Fibroblast of the aortic adventitia (primary cell): Measurements from ENCODE around the gene GALNS. TPM values are rescaled to one million over a fixed set of nuclear protein-coding genes. Genes with fewer than 3 reads are reported as not detected.

ENCODE experiments used
- DNase-seq: peaks from one replicate; pipeline ENCODE4 v3.0.0-alpha.2; 2010; ENCODE audit warnings: low read depth
- H3K4me3 ChIP-seq: 2 replicates; pipeline ENCODE4 v1.5.1; 2011; ENCODE audit warnings: low read depth, mild to moderate bottlenecking, control low read depth, low read length, moderate library complexity
- CTCF ChIP-seq: IDR thresholded peaks from 2 replicates; pipeline ENCODE4 v1.5.1; 2011; ENCODE audit warnings: mild to moderate bottlenecking, low read length, control low read depth, inconsistent platforms; ENCODE audit not compliant: insufficient read depth
- total RNA-seq: library from RNA; depleted of rRNA; stranded (reverse); fragments of >200 nt; gene quantifications from 2 replicates; pipeline ENCODE4 v1.2.3, GENCODE V29; 2012; ENCODE audit warnings: low replicate concordance

The GALNS gene
- total RNA-seq, 1 donor, result 22.5 TPM

DNA sequence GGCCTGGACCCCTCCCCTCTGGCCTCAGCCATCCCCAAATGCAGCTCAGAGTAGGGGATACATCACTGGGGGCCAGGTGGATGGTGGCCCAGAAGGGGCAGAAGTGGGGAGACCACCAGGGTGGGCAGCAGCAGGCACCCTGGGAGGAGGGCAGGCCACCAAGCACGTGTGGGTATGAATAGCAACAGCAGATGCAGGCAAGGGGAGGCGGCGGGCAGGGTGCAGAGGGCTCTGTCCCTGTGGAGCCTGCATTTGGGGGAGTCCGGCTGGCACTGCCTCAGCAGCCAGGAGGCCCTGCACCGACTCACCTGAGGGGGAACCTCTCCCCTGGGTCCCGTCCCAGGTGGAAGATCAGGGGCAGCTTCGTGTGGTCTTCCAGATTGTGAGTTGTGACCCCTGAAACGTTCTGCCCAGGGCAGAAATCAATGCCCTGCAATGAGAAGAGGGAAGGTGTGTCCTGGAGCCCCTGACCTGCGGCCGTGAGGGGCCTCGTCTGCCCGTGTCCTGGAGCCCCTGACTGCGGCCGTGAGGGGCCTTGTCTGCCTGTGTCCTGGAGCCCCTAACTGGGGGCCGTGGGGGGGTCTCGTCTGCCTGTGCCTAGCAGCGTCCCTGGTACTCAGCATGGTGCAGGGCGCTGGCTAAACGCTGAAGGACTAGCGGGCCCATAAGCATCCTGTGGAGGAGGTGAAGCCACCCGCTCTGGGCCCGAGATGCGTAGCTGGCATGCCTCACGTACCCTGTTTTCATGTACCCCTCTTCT is 34.3 kb downstream of the GALNS start:
- DNase-seq, result no peak
- no peak for TF ChIP-seq CTCF

DNA sequence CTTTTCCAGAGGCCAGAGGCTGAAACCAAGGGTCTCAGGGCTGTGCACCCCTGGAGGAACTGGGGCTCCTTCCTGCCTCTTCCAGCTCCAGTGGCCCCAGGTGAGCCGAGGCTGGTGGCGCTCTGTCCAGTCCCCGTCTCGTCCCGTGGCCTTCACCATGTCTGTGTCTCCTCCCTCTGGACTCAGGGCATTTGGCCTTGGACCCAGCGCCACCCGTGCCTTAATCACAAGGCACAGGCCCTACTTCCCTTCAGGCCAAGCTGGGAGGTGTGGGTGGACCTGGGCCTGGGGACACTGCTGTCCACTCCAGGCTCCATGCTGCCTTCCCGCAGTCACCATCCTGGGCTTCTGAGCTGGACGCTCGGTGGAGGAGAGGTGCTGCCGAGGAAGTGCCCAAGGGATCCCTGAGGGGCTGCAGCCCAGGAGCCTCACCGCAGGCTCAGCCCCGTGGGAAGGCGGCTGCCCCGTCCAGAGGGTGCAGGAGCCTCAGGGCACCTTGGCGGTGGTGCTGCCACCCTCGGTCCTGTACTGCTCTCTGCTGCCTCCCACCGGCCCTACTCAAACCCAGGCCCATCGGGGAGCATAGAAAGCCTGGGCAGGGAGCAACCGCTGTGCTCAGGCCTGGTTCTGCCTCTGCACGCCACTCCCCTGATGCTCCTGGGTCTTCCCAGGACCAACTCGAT is 35.4 kb downstream of the GALNS start:
- no peak for TF ChIP-seq CTCF
- DNase-seq, result no peak
- no peak overlapping the region for H3K4me3 ChIP-seq

More for the DNA sequence above, 34.3 kb downstream of the GALNS start:
- no peak overlapping the region for H3K4me3 ChIP-seq

- no peak overlapping the region for H3K4me3 ChIP-seq
- DNase-seq, result no peak
- TF ChIP-seq CTCF, result no peak
These were observed 36.2 kb downstream of the GALNS start for GRCh38 chr16:88820385-88821025.

- H3K4me3 ChIP-seq, result no peak overlapping the region
These were observed 37.6 kb downstream of the GALNS start for GRCh38 chr16:88819126-88819525.

DNA sequence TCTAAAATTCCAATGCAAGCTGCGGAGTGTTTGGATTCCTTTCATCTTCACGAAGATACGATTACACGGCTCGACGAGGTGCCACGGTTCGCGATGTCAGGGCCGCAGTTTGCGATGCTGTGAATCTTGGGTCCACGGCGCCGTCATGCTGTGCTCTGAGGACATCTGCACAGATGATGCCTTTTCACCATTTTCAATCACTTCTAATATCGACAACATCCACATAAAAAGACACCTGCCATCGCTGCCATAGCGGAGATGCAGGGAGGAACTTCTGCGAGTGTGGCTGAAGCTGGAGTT is 38.2 kb downstream of the GALNS start:
- DNase-seq, result no peak
- no peak for TF ChIP-seq CTCF
- H3K4me3 ChIP-seq, result no peak overlapping the region

More at GRCh38 chr16:88819126-88819525, 37.6 kb downstream of the GALNS start:
- no peak for TF ChIP-seq CTCF
- no peak for DNase-seq

GRCh38 chr16:88817785-88818574 is 38.8 kb downstream of the GALNS start:
- no peak for DNase-seq
- no peak for TF ChIP-seq CTCF
- no peak overlapping the region for H3K4me3 ChIP-seq
